ENCODE results near the gene CPNE5.

Gene CPNE5

GRCh38 chr6:36863670-36864540 is 24.7 kb upstream of the CPNE5 start:
- no peak for TF ChIP-seq CTCF (IDR thresholded peaks at IDR 0.05; ENCODE audit: control insufficient read depth, extremely low read depth, insufficient read depth)
- no peak for DNase-seq (ENCODE audit: low read depth)
- no peak overlapping the region for H3K4me3 ChIP-seq (ENCODE audit: low read depth, low read length)

GRCh38 chr6:36862848-36863382 is 23.7 kb upstream of the CPNE5 start:
- DNase-seq (ENCODE audit: low read depth), result no peak
- no peak for TF ChIP-seq CTCF (IDR thresholded peaks at IDR 0.05; ENCODE audit: control insufficient read depth, extremely low read depth, insufficient read depth)
- no peak overlapping the region for H3K4me3 ChIP-seq (ENCODE audit: low read depth, low read length)

GRCh38 chr6:36862164-36862847 is 23.1 kb upstream of the CPNE5 start:
- no peak for DNase-seq (ENCODE audit: low read depth)
- H3K4me3 ChIP-seq (ENCODE audit: low read depth, low read length), result no peak overlapping the region
- no peak for TF ChIP-seq CTCF (IDR thresholded peaks at IDR 0.05; ENCODE audit: control insufficient read depth, extremely low read depth, insufficient read depth)

GRCh38 chr6:36860126-36860525 is 20.9 kb upstream of the CPNE5 start:
- TF ChIP-seq CTCF (IDR thresholded peaks at IDR 0.05; ENCODE audit: control insufficient read depth, extremely low read depth, insufficient read depth), result no peak
- H3K4me3 ChIP-seq (ENCODE audit: low read depth, low read length), result no peak overlapping the region
- no peak for DNase-seq (ENCODE audit: low read depth)

GRCh38 chr6:36858407-36858981 is 19.2 kb upstream of the CPNE5 start:
- no peak for DNase-seq (ENCODE audit: low read depth)
- no peak overlapping the region for H3K4me3 ChIP-seq (ENCODE audit: low read depth, low read length)
- TF ChIP-seq CTCF (IDR thresholded peaks at IDR 0.05; ENCODE audit: control insufficient read depth, extremely low read depth, insufficient read depth), result no peak

GRCh38 chr6:36857325-36857724 is 18.1 kb upstream of the CPNE5 start:
- TF ChIP-seq CTCF (IDR thresholded peaks at IDR 0.05; ENCODE audit: control insufficient read depth, extremely low read depth, insufficient read depth), result no peak
- H3K4me3 ChIP-seq (ENCODE audit: low read depth, low read length), result no peak overlapping the region
- no peak for DNase-seq (ENCODE audit: low read depth)

Data from LNCaP clone FGC (cell line).